Adrenal gland (tissue), 12 donors: ENCODE measurements around the gene FOXO1. TPM values are rescaled to one million over a fixed set of nuclear protein-coding genes. Genes with fewer than 3 reads are reported as not detected.

Experiments
- DNase-seq, 7 donors: peaks; one replicate each; pipeline ENCODE4 v3.0.0-alpha.2; 2019 to 2020
- H3K27ac ChIP-seq, 5 donors: fragments of 200-600 bp; sonication (generic) in 4 of 5; 1 replicate in 3 of 5; 2 replicates in 2 of 5; pipeline versions ENCODE4 v1.5.1 to v1.8.0; 2016 to 2020; ENCODE audit warnings: mild to moderate bottlenecking in 1 of 5
- H3K27me3 ChIP-seq: fragments of 200-600 bp; 2 replicates; pipeline ENCODE4 v1.8.0; 2021
- H3K36me3 ChIP-seq, 2 donors: fragments of 200-600 bp; replicated peaks in 1 of 2; 1 replicate in 1 of 2; 2 replicates in 1 of 2; pipeline versions ENCODE4 v1.5.1 to v1.8.0; 2018 to 2022
- H3K4me1 ChIP-seq, 2 donors: fragments of 200-600 bp; replicated peaks in 1 of 2; 1 replicate in 1 of 2; 2 replicates in 1 of 2; pipeline versions ENCODE4 v1.5.1 to v1.8.0; 2018 to 2021
- H3K4me3 ChIP-seq, 4 donors: fragments of 200-600 bp; sonication (generic) in 3 of 4; one replicate each; pipeline ENCODE4 v1.5.1; 2016 to 2018
- H3K9me3 ChIP-seq, 3 donors: fragments of 200-600 bp; sonication (generic) in 1 of 3; replicated peaks in 1 of 3; 1 replicate in 2 of 3; 2 replicates in 1 of 3; pipeline versions ENCODE4 v1.5.1 to v1.8.0; 2016 to 2021
- CTCF ChIP-seq, 6 experiments: fragments of 450-650 bp in 4 of 6; fragments of 200-600 bp in 2 of 6; sonication (generic) in 1 of 6; IDR thresholded peaks; 1 replicate in 5 of 6; 2 replicates in 1 of 6; pipeline versions ENCODE4 v1.5.1 to v1.8.0; 2016 to 2021; ENCODE audit warnings: antibody characterized with exemption in 6 of 6, mild to moderate bottlenecking in 2 of 6, moderate library complexity in 1 of 6
- POLR2A ChIP-seq, 2 donors: fragments of 450-650 bp; IDR thresholded peaks; one replicate each; pipeline ENCODE4 v1.6.1; 2017; ENCODE audit warnings: antibody characterized with exemption in 2 of 2, mild to moderate bottlenecking in 2 of 2, moderate library complexity in 1 of 2
- WGBS, 4 donors: extraction: QIAGEN DNeasy Blood & Tissue Kit in 2 of 4; methylation state at CpG; one replicate each; pipeline versions ENCODE4 v1.1.5 to v1.1.7; 2013 to 2017; 5-methylcytosine and 5-hydroxymethylcytosine counted together
- intact Hi-C, 2 donors: fragments of 100-400 bp; cut with DNase I; formaldehyde crosslinking; loops; one replicate each; pipeline versions ENCODE4 v1.14.1 to v1.15.0; 2022 to 2023
- polyA plus RNA-seq, 3 donors: library from polyadenylated mRNA; stranded (reverse); fragments of 200-250 nt in 2 of 3; fragments of 350-450 nt in 1 of 3; fragmentation: Illumina TruSeq in 1 of 3; extraction: RNeasy Lipid Tissue Mini Kit (QIAGEN cat#74804) in 1 of 3; gene quantifications; one replicate each; pipeline ENCODE4 v1.2.3, GENCODE V29; 2013 to 2014
- total RNA-seq, 9 donors: library from RNA; depleted of rRNA in 4 of 9; stranded (reverse); fragments of >200 nt in 4 of 9; fragments of 120-200 nt in 1 of 9; fragmentation: NEBNext Ultra II Directional in 1 of 9; extraction: Animal tissue kit (Norgen Biotek cat#: 25700) in 1 of 9; gene quantifications; one replicate each; pipeline versions ENCODE4 v1.1.0 to v1.2.4, GENCODE V29; 2013 to 2023
- donor health status: healthy with polysubstance abuse.
- donor health status: Bipolar disorder and iron deficiency.
- donor health status: DM: yes; HTN: yes; CAD: no.
- donor health status: DM: no; HTN: no; CAD: no.
- donor health status: DM: no; HTN: no; CAD: no.
- donor health status: DM: yes; HTN: yes; CAD: no.

The FOXO1 gene
- total and polyA plus RNA-seq, 12 donors = 4.3 to 35.4 (median 21.5) TPM

GRCh38 chr13:40536443-40537113 lies 129.9 kb downstream of the FOXO1 start:
- H3K4me1 ChIP-seq = peaks cover 0 to 11% of the 10 kb centered on the region in 2 donors
- H3K36me3 ChIP-seq = no peaks in the 10 kb centered on the region
- peak in 4 of 7 donors; percentile 26 to 71 (median 46) for DNase-seq
- H3K4me3 ChIP-seq = no peak overlapping the region
- no peak overlapping the region for H3K27ac ChIP-seq
- intact Hi-C loops = no loop called here
- no peak for TF ChIP-seq POLR2A (IDR thresholded peaks at IDR 0.05)
- TF ChIP-seq CTCF (IDR thresholded peaks at IDR 0.05) = no peak
- no peaks in the 10 kb centered on the region for H3K27me3 ChIP-seq
- H3K9me3 ChIP-seq = no peaks in the 10 kb centered on the region
- WGBS, 4 donors = 20 to 93% (median 87%) methylated on average over 1 to 9 of the region's 9 CpGs

GRCh38 chr13:40535345-40535836 lies 131.1 kb downstream of the FOXO1 start:
- H3K4me1 ChIP-seq = peaks cover 0 to 5% of the 10 kb centered on the region in 2 donors
- H3K27ac ChIP-seq = peak overlapping the region in 1 of 5 donors; percentile 10
- no peaks in the 10 kb centered on the region for H3K9me3 ChIP-seq
- intact Hi-C loops = no loop called here
- WGBS, 4 donors = 71 to 90% (median 86%) methylated on average over 27 of the region's 27 CpGs
- H3K4me3 ChIP-seq = no peak overlapping the region
- H3K36me3 ChIP-seq = no peaks in the 10 kb centered on the region
- H3K27me3 ChIP-seq = no peaks in the 10 kb centered on the region
- peak in 2 of 7 donors; percentile 8 to 23 for DNase-seq
- TF ChIP-seq CTCF (IDR thresholded peaks at IDR 0.05) (no peak), POLR2A (IDR thresholded peaks at IDR 0.05) (no peak)

GRCh38 chr13:40534456-40534855 lies 132.0 kb downstream of the FOXO1 start:
- no peak overlapping the region for H3K4me3 ChIP-seq
- TF ChIP-seq POLR2A (IDR thresholded peaks at IDR 0.05) (no peak), CTCF (IDR thresholded peaks at IDR 0.05) (no peak)
- intact Hi-C loops = no loop called here
- no peak overlapping the region for H3K27ac ChIP-seq
- 66 to 91% (median 77%) methylated on average over 4 of the region's 4 CpGs for WGBS, 4 donors
- peak in 1 of 7 donors; percentile 52 for DNase-seq
- no peaks in the 10 kb centered on the region for H3K4me1 ChIP-seq
- no peaks in the 10 kb centered on the region for H3K27me3 ChIP-seq
- H3K36me3 ChIP-seq = no peaks in the 10 kb centered on the region
- H3K9me3 ChIP-seq = no peaks in the 10 kb centered on the region

- no peak for TF ChIP-seq POLR2A (IDR thresholded peaks at IDR 0.05)
- TF ChIP-seq CTCF (IDR thresholded peaks at IDR 0.05) = no peak
- no peaks in the 10 kb centered on the region for H3K9me3 ChIP-seq
- WGBS, 4 donors = 84 to 95% (median 91%) methylated on average over 8 of the region's 8 CpGs
- intact Hi-C loops = no loop called here
- no peak for DNase-seq
- H3K4me1 ChIP-seq = no peaks in the 10 kb centered on the region
- H3K27me3 ChIP-seq = no peaks in the 10 kb centered on the region
- H3K27ac ChIP-seq = no peak overlapping the region
- H3K4me3 ChIP-seq = no peak overlapping the region
- H3K36me3 ChIP-seq = no peaks in the 10 kb centered on the region
Observed at GRCh38 chr13:40533072-40533471, 133.4 kb downstream of the FOXO1 start.
